CD14-positive monocyte (primary cell): ENCODE measurements around the gene TMEM178B. TPM values are rescaled to one million over a fixed set of nuclear protein-coding genes. Genes with fewer than 3 reads are reported as not detected.

ENCODE experiments used
- DNase-seq, 3 donors: peaks; one replicate each; pipeline ENCODE4 v3.0.0-alpha.2; 2011 to 2022
- H2AFZ ChIP-seq: 2 replicates; pipeline ENCODE4 v1.6.0; 2012; ENCODE audit warnings: mild to moderate bottlenecking, low read depth, low read length, inconsistent platforms; ENCODE audit not compliant: insufficient read depth, poor library complexity, severe bottlenecking
- H3K27ac ChIP-seq, 2 donors: 1 replicate in 1 of 2; 2 replicates in 1 of 2; pipeline ENCODE4 v1.5.1; 2012 to 2013; ENCODE audit warnings: low read length in 2 of 2, control low read depth in 1 of 2, inconsistent platforms in 1 of 2, low read depth in 1 of 2, mild to moderate bottlenecking in 1 of 2
- H3K27me3 ChIP-seq, 2 donors: one replicate each; pipeline versions ENCODE4 v1.6.0 to v1.6.1; 2011 to 2013; ENCODE audit warnings: low read length in 2 of 2; ENCODE audit not compliant: control insufficient read depth in 2 of 2, insufficient read depth in 2 of 2
- H3K36me3 ChIP-seq, 2 donors: replicated peaks in 1 of 2; 1 replicate in 1 of 2; 2 replicates in 1 of 2; pipeline versions ENCODE4 v1.5.1 to v1.6.1; 2012 to 2013; ENCODE audit warnings: low read length in 2 of 2, control low read depth in 1 of 2, inconsistent platforms in 1 of 2, mild to moderate bottlenecking in 1 of 2; ENCODE audit not compliant: insufficient read depth in 2 of 2, control insufficient read depth in 1 of 2
- H3K4me1 ChIP-seq, 2 donors: 1 replicate in 1 of 2; 2 replicates in 1 of 2; pipeline versions ENCODE4 v1.5.1 to v1.6.1; 2012 to 2013; ENCODE audit warnings: low read length in 2 of 2, control low read depth in 1 of 2, inconsistent platforms in 1 of 2, mild to moderate bottlenecking in 1 of 2, moderate library complexity in 1 of 2; ENCODE audit not compliant: insufficient read depth in 2 of 2, control insufficient read depth in 1 of 2
- H3K4me2 ChIP-seq: replicated peaks from 2 replicates; pipeline ENCODE3; 2012; ENCODE audit warnings: low read length, moderate library complexity, mild to moderate bottlenecking; ENCODE audit not compliant: poor library complexity, severe bottlenecking; ENCODE audit errors: extremely low read depth
- H3K4me3 ChIP-seq, 3 experiments: fragments of 200-600 bp in 1 of 3; sonication (generic) in 1 of 3; replicated peaks in 1 of 3; 1 replicate in 2 of 3; 2 replicates in 1 of 3; pipeline ENCODE4 v1.5.1; 2011 to 2013; ENCODE audit warnings: low read length in 3 of 3, mild to moderate bottlenecking in 3 of 3, control low read depth in 2 of 3, low read depth in 2 of 3, inconsistent platforms in 1 of 3, moderate library complexity in 1 of 3
- H3K79me2 ChIP-seq: 2 replicates; pipeline ENCODE4 v1.6.0; 2012; ENCODE audit warnings: mild to moderate bottlenecking, control low read depth, inconsistent platforms, low read length, moderate library complexity; ENCODE audit not compliant: insufficient read depth
- H3K9ac ChIP-seq: 2 replicates; pipeline ENCODE4 v1.6.0; 2017; ENCODE audit warnings: low read length, mild to moderate bottlenecking; ENCODE audit not compliant: insufficient read depth, poor library complexity, severe bottlenecking
- H3K9me3 ChIP-seq, 2 donors: replicated peaks in 1 of 2; 1 replicate in 1 of 2; 2 replicates in 1 of 2; pipeline versions ENCODE4 v1.5.1 to v1.6.1; 2012 to 2013; ENCODE audit warnings: low read length in 2 of 2, control low read depth in 1 of 2; ENCODE audit not compliant: control insufficient read depth in 1 of 2, insufficient read depth in 1 of 2
- H4K20me1 ChIP-seq: 2 replicates; pipeline ENCODE4 v1.6.0; 2012; ENCODE audit warnings: mild to moderate bottlenecking, low read length, control low read depth, moderate library complexity; ENCODE audit not compliant: insufficient read depth
- H3K27ac Mint-ChIP-seq, 7 donors: one replicate each; pipeline ENCODE4 v1.8.0; 2020; ENCODE audit warnings: mild to moderate bottlenecking in 7 of 7, mixed read lengths in 7 of 7, moderate library complexity in 6 of 7, inconsistent platforms in 2 of 7
- H3K27me3 Mint-ChIP-seq, 3 donors: one replicate each; pipeline ENCODE4 v1.8.0; 2021 to 2022; ENCODE audit warnings: low read depth in 3 of 3, mild to moderate bottlenecking in 3 of 3, mixed read lengths in 3 of 3, moderate library complexity in 3 of 3, inconsistent platforms in 1 of 3
- H3K36me3 Mint-ChIP-seq, 2 donors: one replicate each; pipeline ENCODE4 v1.8.0; 2020; ENCODE audit warnings: mixed read lengths in 2 of 2, inconsistent platforms in 1 of 2, mild to moderate bottlenecking in 1 of 2
- H3K4me1 Mint-ChIP-seq: one replicate; pipeline ENCODE4 v1.8.0; 2020; ENCODE audit warnings: mild to moderate bottlenecking, mixed read lengths
- H3K4me3 Mint-ChIP-seq, 2 donors: one replicate each; pipeline ENCODE4 v1.8.0; 2020; ENCODE audit warnings: mild to moderate bottlenecking in 2 of 2, mixed read lengths in 2 of 2, moderate library complexity in 1 of 2
- H3K9me3 Mint-ChIP-seq, 7 donors: one replicate each; pipeline ENCODE4 v1.8.0; 2020 to 2022; ENCODE audit warnings: mixed read lengths in 7 of 7, mild to moderate bottlenecking in 6 of 7, moderate library complexity in 6 of 7, inconsistent platforms in 2 of 7
- CTCF ChIP-seq: fragments of 200-600 bp; IDR thresholded peaks from one replicate; pipeline ENCODE4 v1.8.0; 2022; ENCODE audit warnings: antibody characterized with exemption, mild to moderate bottlenecking
- WGBS: methylation state at CpG from one replicate; pipeline ENCODE4 v1.1.5; 2013; ENCODE audit warnings: missing lambda C conversion rate; ENCODE audit not compliant: insufficient coverage; 5-methylcytosine and 5-hydroxymethylcytosine counted together
- intact Hi-C, 2 donors: fragments of 100-400 bp; cut with micrococcal nuclease; formaldehyde crosslinking; loops; one replicate each; pipeline versions ENCODE4 v1.15.0 to v1.15.1; 2023
- polyA plus RNA-seq, 3 donors: library from polyadenylated mRNA; depleted of rRNA in 1 of 3; unstranded in 2 of 3; stranded (reverse) in 1 of 3; fragments of 300-500 nt in 2 of 3; fragments of >200 nt in 1 of 3; fragmentation: Illumina TruSeq in 2 of 3; gene quantifications; 1 replicate in 2 of 3; 2 replicates in 1 of 3; pipeline ENCODE4 v1.2.3, GENCODE V29; 2012 to 2021

Gene TMEM178B
- polyA plus RNA-seq, 3 donors: not detected

GRCh38 chr7:141238596-141239243 lies 164.9 kb downstream of the TMEM178B start:
- H3K79me2 ChIP-seq: no peaks in the 10 kb centered on the region
- no peak overlapping the region for H2AFZ ChIP-seq
- no peak overlapping the region for H3K4me3 ChIP-seq
- DNase-seq: no peak
- no peak for TF ChIP-seq CTCF
- intact Hi-C loops: no loop called here
- Mint-ChIP-seq H3K27me3 (peaks cover 1 to 6% (median 4%) of the 10 kb centered on the region in 3 donors), H3K36me3 (no peaks in the 10 kb centered on the region), H3K4me1 (no peaks in the 10 kb centered on the region), H3K9me3 (peaks cover 0 to 2% (median 0%) of the 10 kb centered on the region in 7 donors), H3K4me3 (no peak overlapping the region), H3K27ac (no peak overlapping the region)
- no peaks in the 10 kb centered on the region for H3K4me1 ChIP-seq
- H4K20me1 ChIP-seq: no peaks in the 10 kb centered on the region
- no peaks in the 10 kb centered on the region for H3K36me3 ChIP-seq
- WGBS: 67% methylated on average over 5 of the region's 10 CpGs
- H3K9ac ChIP-seq: no peak overlapping the region
- H3K4me2 ChIP-seq: no peak overlapping the region
- no peaks in the 10 kb centered on the region for H3K9me3 ChIP-seq
- no peaks in the 10 kb centered on the region for H3K27me3 ChIP-seq
- H3K27ac ChIP-seq: no peak overlapping the region

- Mint-ChIP-seq H3K9me3 (peaks cover 0 to 2% (median 0%) of the 10 kb centered on the region in 7 donors), H3K27ac (no peak overlapping the region), H3K27me3 (peaks cover 1 to 6% (median 4%) of the 10 kb centered on the region in 3 donors), H3K4me3 (no peak overlapping the region), H3K36me3 (no peaks in the 10 kb centered on the region), H3K4me1 (no peaks in the 10 kb centered on the region)
- TF ChIP-seq CTCF: no peak
- Histone ChIP-seq H3K4me2 (no peak overlapping the region), H2AFZ (no peak overlapping the region), H3K27me3 (no peaks in the 10 kb centered on the region), H3K4me3 (no peak overlapping the region), H3K36me3 (no peaks in the 10 kb centered on the region), H3K4me1 (no peaks in the 10 kb centered on the region), H3K79me2 (no peaks in the 10 kb centered on the region), H3K27ac (no peak overlapping the region), H3K9ac (no peak overlapping the region), H3K9me3 (no peaks in the 10 kb centered on the region), H4K20me1 (no peaks in the 10 kb centered on the region)
- no CpG with 5 or more reads among the region's 2 CpGs for WGBS
- intact Hi-C loops: no loop called here
- no peak for DNase-seq
These were observed 165.8 kb downstream of the TMEM178B start for GRCh38 chr7:141239661-141240060.
